ENCODE data around the gene PSG7.
"Not testable (repeated sequence)": the region's sequence is repeated elsewhere in the genome, so short reads cannot be mapped to it uniquely, and the experiment has no call there.

Gene PSG7

GRCh38 chr19:42933412-42933811 lies 3.6 kb downstream of the PSG7 start:
- not testable (repeated sequence) for H2AFZ ChIP-seq (ENCODE audit: low read length); H3K4me2 ChIP-seq (ENCODE audit: low read length); H3K4me1 ChIP-seq (ENCODE audit: insufficient read depth, low read length, severe bottlenecking); H4K20me1 ChIP-seq (ENCODE audit: insufficient read depth, low read length); H3K79me2 ChIP-seq (ENCODE audit: insufficient read depth, low read length); H3K9ac ChIP-seq (ENCODE audit: low read length); H3K36me3 ChIP-seq (ENCODE audit: insufficient read depth, low read length); H3K27me3 ChIP-seq (ENCODE audit: insufficient read depth, low read length); H3K9me3 ChIP-seq (ENCODE audit: low read length); H3F3A ChIP-seq (ENCODE audit: insufficient read depth, low read length); H3K4me3 ChIP-seq (ENCODE audit: low read depth, low read length, poor library complexity, severe bottlenecking); H3K27ac ChIP-seq (ENCODE audit: low read depth, low read length, poor library complexity, severe bottlenecking); H3K9me2 ChIP-seq (ENCODE audit: low read depth, low read length)

GRCh38 chr19:42932485-42933101 lies 4.4 kb downstream of the PSG7 start:
- H3K9me2 ChIP-seq (ENCODE audit: low read depth, low read length); H3F3A ChIP-seq (ENCODE audit: insufficient read depth, low read length); H3K36me3 ChIP-seq (ENCODE audit: insufficient read depth, low read length); H3K9me3 ChIP-seq (ENCODE audit: low read length); H3K27ac ChIP-seq (ENCODE audit: low read depth, low read length, poor library complexity, severe bottlenecking); H3K27me3 ChIP-seq (ENCODE audit: insufficient read depth, low read length); H3K4me2 ChIP-seq (ENCODE audit: low read length); H2AFZ ChIP-seq (ENCODE audit: low read length); H3K4me1 ChIP-seq (ENCODE audit: insufficient read depth, low read length, severe bottlenecking); H3K4me3 ChIP-seq (ENCODE audit: low read depth, low read length, poor library complexity, severe bottlenecking); H4K20me1 ChIP-seq (ENCODE audit: insufficient read depth, low read length); H3K79me2 ChIP-seq (ENCODE audit: insufficient read depth, low read length); H3K9ac ChIP-seq (ENCODE audit: low read length): not testable (repeated sequence)

- not testable (repeated sequence) for H2AFZ ChIP-seq (ENCODE audit: low read length); H3K79me2 ChIP-seq (ENCODE audit: insufficient read depth, low read length); H3K9me3 ChIP-seq (ENCODE audit: low read length)
Measured at GRCh38 chr19:42930214-42930613, 6.8 kb downstream of the PSG7 start.

GRCh38 chr19:42928896-42929295 lies 8.1 kb downstream of the PSG7 start:
- H2AFZ ChIP-seq (ENCODE audit: low read length), result no peak overlapping the region
- H4K20me1 ChIP-seq (ENCODE audit: insufficient read depth, low read length), result no peaks in the 10 kb centered on the region
- no peaks in the 10 kb centered on the region for H3K4me1 ChIP-seq (ENCODE audit: insufficient read depth, low read length, severe bottlenecking)
- no peak overlapping the region for H3K4me2 ChIP-seq (ENCODE audit: low read length)
- TF ChIP-seq EZH2 (IDR thresholded peaks at IDR 0.05; ENCODE audit: borderline replicate concordance, low read length) (no peak), CTCF (IDR thresholded peaks at IDR 0.05; ENCODE audit: low read length) (no peak)
- no peak overlapping the region for H3K27ac ChIP-seq (ENCODE audit: low read depth, low read length, poor library complexity, severe bottlenecking)
- H3K4me3 ChIP-seq (ENCODE audit: low read depth, low read length, poor library complexity, severe bottlenecking), result no peak overlapping the region
- H3K9me3 ChIP-seq (ENCODE audit: low read length), result no peaks in the 10 kb centered on the region
- H3K27me3 ChIP-seq (ENCODE audit: insufficient read depth, low read length), result no peaks in the 10 kb centered on the region
- H3K9me2 ChIP-seq (ENCODE audit: low read depth, low read length), result no peaks in the 10 kb centered on the region
- no peaks in the 10 kb centered on the region for H3K36me3 ChIP-seq (ENCODE audit: insufficient read depth, low read length)
- H3K79me2 ChIP-seq (ENCODE audit: insufficient read depth, low read length), result no peaks in the 10 kb centered on the region
- H3K9ac ChIP-seq (ENCODE audit: low read length), result no peak overlapping the region
- H3F3A ChIP-seq (ENCODE audit: insufficient read depth, low read length), result no peaks in the 10 kb centered on the region

More at GRCh38 chr19:42930214-42930613, 6.8 kb downstream of the PSG7 start:
- not testable (repeated sequence) for H3K36me3 ChIP-seq (ENCODE audit: insufficient read depth, low read length); H3F3A ChIP-seq (ENCODE audit: insufficient read depth, low read length); H3K9me2 ChIP-seq (ENCODE audit: low read depth, low read length); H4K20me1 ChIP-seq (ENCODE audit: insufficient read depth, low read length); H3K27ac ChIP-seq (ENCODE audit: low read depth, low read length, poor library complexity, severe bottlenecking); H3K4me1 ChIP-seq (ENCODE audit: insufficient read depth, low read length, severe bottlenecking); H3K4me2 ChIP-seq (ENCODE audit: low read length); H3K27me3 ChIP-seq (ENCODE audit: insufficient read depth, low read length); H3K9ac ChIP-seq (ENCODE audit: low read length); H3K4me3 ChIP-seq (ENCODE audit: low read depth, low read length, poor library complexity, severe bottlenecking)
- TF ChIP-seq CTCF (IDR thresholded peaks at IDR 0.05; ENCODE audit: low read length), result peak; percentile 32; the same call in 1 of the 2 replicates

Data from OCI-LY1 (cell line).